K562 (cell line): ENCODE results near the gene YBX2. TPM values are rescaled to one million over a fixed set of nuclear protein-coding genes. Genes with fewer than 3 reads are reported as not detected.

Experiments used
- ATAC-seq: fragments of 200-7000 bp; cut with Tn5 transposase; 3 replicates; pipeline ENCODE4 v1.9.1; 2020; ENCODE audit warnings: moderate library complexity
- BruUV-seq: library from RNA; stranded (reverse); fragments of 400-500 nt; replicated peaks from 2 replicates; lab custom pipeline; 2021; lab: Mats Ljungman, UMichigan
- CTCF ChIA-PET: fragments of 300-600 bp; formaldehyde crosslinking; extraction: SDS; loops from one replicate; lab custom pipeline; 2021; ENCODE audit warnings: low intra/inter-chr PET ratio; lab: Yijun Ruan, JAX
- POLR2A ChIA-PET: fragments of 300-600, 350-650 bp; sonication (Branson Sonifier 250); formaldehyde crosslinking; extraction: SDS; loops from one replicate; lab custom pipeline; 2021; ENCODE audit warnings: antibody characterized with exemption, inconsistent platforms; lab: Yijun Ruan, JAX
- DNase-seq, 4 experiments: peaks; one replicate each; pipeline versions ENCODE4 v3.0.0 to v3.0.0-alpha.2; 2011 to 2018; ENCODE audit warnings: low spot score in 3 of 4, mixed read lengths in 3 of 4; ENCODE audit errors: extremely low read depth in 1 of 4
- FAIRE-seq: peaks from 2 replicates; lab custom pipeline; 2011; peaks lifted over from hg19 to GRCh38; lab: Jason Lieb, UNC
- H2AFZ ChIP-seq: 2 replicates; pipeline ENCODE4 v1.6.0; 2011; ENCODE audit warnings: low read depth, low read length, control low read depth, inconsistent platforms
- H3K27ac ChIP-seq: fragments of 200-600 bp; 3 replicates; pipeline ENCODE4 v1.8.0; 2011; ENCODE audit warnings: low read depth, mild to moderate bottlenecking, control low read depth, inconsistent platforms, low read length, moderate library complexity, mixed read lengths; ENCODE audit errors: extremely low read depth
- H3K27me3 ChIP-seq, 2 experiments: fragments of 300-600 bp in 1 of 2; 2 replicates in 1 of 2; 3 replicates in 1 of 2; pipeline versions ENCODE4 v1.6.0 to v1.8.0; 2011; ENCODE audit warnings: inconsistent platforms in 2 of 2, low read length in 2 of 2, mild to moderate bottlenecking in 1 of 2, mixed read lengths in 1 of 2, moderate library complexity in 1 of 2; ENCODE audit not compliant: control insufficient read depth in 2 of 2, insufficient read depth in 2 of 2
- H3K36me3 ChIP-seq: fragments of 300-600 bp; 3 replicates; pipeline ENCODE4 v1.8.0; 2011; ENCODE audit warnings: mild to moderate bottlenecking, low read length, inconsistent platforms; ENCODE audit not compliant: control insufficient read depth, insufficient read depth
- H3K4me1 ChIP-seq, 2 experiments: fragments of 200-600 bp in 1 of 2; replicated peaks in 1 of 2; 2 replicates in 1 of 2; 3 replicates in 1 of 2; pipeline versions ENCODE4 v1.5.1 to v1.8.0; 2011; ENCODE audit warnings: inconsistent platforms in 2 of 2, low read length in 2 of 2, mild to moderate bottlenecking in 1 of 2, mixed read lengths in 1 of 2, moderate library complexity in 1 of 2; ENCODE audit not compliant: control insufficient read depth in 2 of 2, insufficient read depth in 2 of 2
- H3K4me2 ChIP-seq: 2 replicates; pipeline ENCODE4 v1.6.1; 2011; ENCODE audit warnings: low read length, control low read depth, inconsistent platforms, mixed read lengths; ENCODE audit not compliant: insufficient read depth
- H3K4me3 ChIP-seq: fragments of 200-600 bp; sonication (generic), shearing (Covaris generic); 2 replicates; pipeline ENCODE4 v1.5.1; 2016; ENCODE audit warnings: control low read depth, inconsistent platforms
- H3K79me2 ChIP-seq: fragments of 200-600 bp; 3 replicates; pipeline ENCODE4 v1.8.0; 2011; ENCODE audit warnings: low read length, inconsistent platforms; ENCODE audit not compliant: control insufficient read depth, insufficient read depth
- H3K9ac ChIP-seq, 2 experiments: 2 replicates each; pipeline versions ENCODE4 v1.6.0 to v1.6.1; 2011; ENCODE audit warnings: low read depth in 2 of 2, low read length in 2 of 2, control low read depth in 1 of 2, inconsistent platforms in 1 of 2, mild to moderate bottlenecking in 1 of 2, mixed read lengths in 1 of 2; ENCODE audit not compliant: insufficient read depth in 1 of 2
- H3K9me1 ChIP-seq: one replicate; pipeline ENCODE4 v1.6.0; 2011; ENCODE audit warnings: inconsistent platforms, mild to moderate bottlenecking, low read length, moderate library complexity; ENCODE audit not compliant: control insufficient read depth, insufficient read depth
- H3K9me3 ChIP-seq: replicated peaks from 2 replicates; pipeline ENCODE4 v1.5.1; 2011; ENCODE audit warnings: low read depth, low read length, inconsistent platforms; ENCODE audit not compliant: control insufficient read depth, insufficient read depth
- H4K20me1 ChIP-seq: replicated peaks from 2 replicates; pipeline ENCODE4 v1.6.1; 2011; ENCODE audit warnings: low read length, inconsistent platforms, mixed read lengths; ENCODE audit not compliant: control insufficient read depth, insufficient read depth
- ARID2 ChIP-seq: fragments of 450-650 bp; IDR thresholded peaks from 2 replicates; pipeline ENCODE4 v1.6.1; 2017; ENCODE audit warnings: antibody characterized with exemption, mild to moderate bottlenecking
- CREBBP ChIP-seq: IDR thresholded peaks from one replicate; pipeline ENCODE4 v1.6.1; 2012; ENCODE audit warnings: low read depth, mild to moderate bottlenecking, control low read depth, inconsistent platforms, low read length
- MTF1 ChIP-seq: fragments of 250-450 bp; sonication (Bioruptor Pico); IDR thresholded peaks from 2 replicates; pipeline ENCODE4 v1.9.0; 2021; ENCODE audit warnings: moderate library complexity, mild to moderate bottlenecking, inconsistent platforms, borderline replicate concordance
- MYBL2 ChIP-seq, 2 experiments: fragments of 450-650 bp in 1 of 2; sonication (generic) in 1 of 2; formaldehyde crosslinking in 1 of 2; IDR thresholded peaks; 2 replicates each; pipeline versions ENCODE4 v1.6.1 to v1.8.1; 2017 to 2022; ENCODE audit warnings: borderline replicate concordance in 1 of 2, inconsistent platforms in 1 of 2, low read depth in 1 of 2, mild to moderate bottlenecking in 1 of 2, missing genetic modification reagents in 1 of 2, moderate library complexity in 1 of 2
- PCBP1 ChIP-seq: fragments of 200-400 bp; formaldehyde crosslinking; IDR thresholded peaks from 2 replicates; pipeline ENCODE4 v1.6.1; 2018; ENCODE audit warnings: mild to moderate bottlenecking, low read depth, low read length; ENCODE audit not compliant: poor library complexity, severe bottlenecking
- PHF8 ChIP-seq: fragments of 200-600 bp; sonication (generic); IDR thresholded peaks from 2 replicates; pipeline ENCODE4 v1.6.1; 2012; ENCODE audit warnings: mixed run types, mild to moderate bottlenecking, inconsistent platforms, low read length, moderate library complexity, borderline replicate concordance
- PRMT5 ChIP-seq: sonication (generic); formaldehyde crosslinking; IDR thresholded peaks from 2 replicates; pipeline ENCODE4 v1.5.0; 2020; ENCODE audit warnings: missing genetic modification reagents
- RHOXF2B ChIP-seq: fragments of 250-450 bp; sonication (Bioruptor Pico); conservative IDR thresholded peaks from 2 replicates; pipeline ENCODE4 v1.5.1; 2021
- SMARCC2 ChIP-seq: fragments of 450-650 bp; IDR thresholded peaks from 2 replicates; pipeline ENCODE4 v1.6.1; 2017; ENCODE audit warnings: antibody characterized with exemption, moderate library complexity, mild to moderate bottlenecking, low read depth
- SPI1 ChIP-seq: IDR thresholded peaks from 2 replicates; pipeline ENCODE4 v1.6.1; 2011; ENCODE audit warnings: low read depth, low read length, control low read depth, borderline replicate concordance
- USF2 ChIP-seq: sonication (generic); formaldehyde crosslinking; IDR thresholded peaks from 2 replicates; pipeline ENCODE4 v1.5.0; 2020; ENCODE audit warnings: missing genetic modification reagents
- ZKSCAN1 ChIP-seq: fragments of 150-350 bp; IDR thresholded peaks from 2 replicates; pipeline ENCODE4 v1.6.1; 2016; ENCODE audit warnings: low read depth, low read length
- ZNF740 ChIP-seq, 3 experiments: fragments of 200-800 bp in 1 of 3; sonication (Bioruptor generic) in 1 of 3; sonication (generic) in 1 of 3; formaldehyde crosslinking in 1 of 3; IDR thresholded peaks; 2 replicates each; pipeline versions ENCODE4 v1.6.1 to v1.8.0; 2016 to 2022; ENCODE audit warnings: mild to moderate bottlenecking in 2 of 3, missing compliant biosample characterization in 2 of 3, missing genetic modification characterization in 2 of 3, missing genetic modification reagents in 1 of 3
- WGBS: fragments of 100-300 bp; shearing (Covaris generic); methylation state at CpG from one replicate; pipeline ENCODE4 v1.1.6; 2016; ENCODE audit warnings: low coverage, mixed read lengths; ENCODE audit not compliant: insufficient coverage; ENCODE audit errors: missing lambda C conversion rate; 5-methylcytosine and 5-hydroxymethylcytosine counted together
- in situ Hi-C: fragments of 300-500 bp; cut with MboI; formaldehyde crosslinking; loops from 4 replicates; pipeline ENCODE4 v1.15.0; 2018; ENCODE audit warnings: inconsistent platforms, mixed read lengths
- intact Hi-C: fragments of 100-400 bp; cut with micrococcal nuclease; formaldehyde crosslinking; loops from 2 replicates; pipeline ENCODE4 v1.14.2; 2022
- polyA plus RNA-seq, 8 experiments: library from polyadenylated mRNA; depleted of rRNA in 4 of 8; stranded (reverse) in 5 of 8; unstranded in 3 of 8; fragments of >200 nt; fragmentation: Nextera tagmentation in 2 of 8; fragmentation: Illumina TruSeq in 1 of 8; extraction: Ambion mirVana in 2 of 8; extraction: Trizol in 1 of 8; gene quantifications; 2 replicates each; pipeline versions ENCODE4 v1.2.1 to v1.2.3, GENCODE V29; 2011 to 2014; ENCODE audit warnings: inconsistent platforms in 1 of 8, missing spikeins in 1 of 8
- total RNA-seq, 7 experiments: library from RNA; depleted of rRNA in 6 of 7; stranded (reverse); fragments of >200 nt in 6 of 7; fragmentation: Illumina TruSeq in 2 of 7; extraction: Trizol in 2 of 7; gene quantifications; 2 replicates each; pipeline versions ENCODE4 v1.2.1 to v1.2.3, GENCODE V29; 2011 to 2021; ENCODE audit warnings: low replicate concordance in 1 of 7
- TF ChIP-seq, protein P1 (sequence below): conservative IDR thresholded peaks from 2 replicates; pipeline ENCODE4 v1.6.1; 2011; ENCODE audit warnings: low read depth, mild to moderate bottlenecking, low read length; ENCODE audit not compliant: control insufficient read depth
- TF ChIP-seq, protein P2 (sequence below): sonication (generic); formaldehyde crosslinking; IDR thresholded peaks from 2 replicates; pipeline ENCODE4 v1.4.0; 2020; ENCODE audit warnings: mild to moderate bottlenecking, missing genetic modification reagents

Gene YBX2
- total and polyA plus RNA-seq, 9 of the 15 experiments (the other 6 are each of a cell fraction or from before 2014, with no cell fraction given), result 0.03 to 0.59 (median 0.27) TPM; not detected in 6

GRCh38 chr17:7242717-7243452 is 51.6 kb downstream of the YBX2 start:
- peak; percentile 70 to 95 (median 79) for DNase-seq
- Histone ChIP-seq H3K4me1 (peaks cover 17 to 22% of the 10 kb centered on the region in 2 experiments; a peak in 4 of 5 replicates), H3K36me3 (peaks cover 53% of the 10 kb centered on the region), H4K20me1 (no peaks in the 10 kb centered on the region), H3K79me2 (peaks cover 48% of the 10 kb centered on the region), H3K4me3 (peak overlapping the region; percentile 68), H3K27me3 (no peaks in the 10 kb centered on the region), H3K9me3 (no peaks in the 10 kb centered on the region), H3K27ac (peak overlapping the region; percentile 98), H3K4me2 (peak overlapping the region; percentile 90), H3K9ac (peak overlapping the region; percentile 80 to 97), H3K9me1 (no peaks in the 10 kb centered on the region), H2AFZ (peak overlapping the region; percentile 91)
- WGBS, result 6% methylated on average over 37 of the region's 49 CpGs
- peak; percentile 95 for FAIRE-seq
- no TSS peak for BruUV-seq
- ATAC-seq, result peak; percentile 62
- CTCF ChIA-PET, result no interaction called here
- intact Hi-C loops, result no loop called here
- in situ Hi-C loops, result no loop called here
- POLR2A ChIA-PET, result interaction anchor here (0.7 to 3.6 kb wide), 9 partner anchors 8 to 443 kb away, joined by 3 to 16 read pairs (median 4); partner anchors contain the start of genes ACADVL, CTDNEP1, DLG4 and DVL2
- peak; percentile 58; the same call in 1 of the 2 replicates for TF ChIP-seq ZNF740 (CRISPR knock-in tag; IDR thresholded peaks at IDR 0.05)
- no peak; a peak in 1 of 4 replicates for TF ChIP-seq ZNF740 (tag; IDR thresholded peaks at IDR 0.05)
- no peak for TF ChIP-seq SMARCC2
- no peak for TF ChIP-seq ARID2
- TF ChIP-seq MYBL2 (IDR thresholded peaks at IDR 0.05; ENCODE audit: low read depth), result peak; percentile 54
- no peak for TF ChIP-seq MYBL2 (CRISPR knock-in tag; IDR thresholded peaks at IDR 0.05; ENCODE audit: borderline replicate concordance)
- TF ChIP-seq ZKSCAN1, result no peak
- TF ChIP-seq PRMT5 (CRISPR knock-in tag), result no peak
- TF ChIP-seq MTF1 (CRISPR knock-in tag), result no peak
- TF ChIP-seq RHOXF2B (CRISPR knock-in tag), result no peak
- TF ChIP-seq USF2 (CRISPR knock-in tag), result peak; percentile 98
- no peak for TF ChIP-seq SPI1
- TF ChIP-seq, protein P1, sequence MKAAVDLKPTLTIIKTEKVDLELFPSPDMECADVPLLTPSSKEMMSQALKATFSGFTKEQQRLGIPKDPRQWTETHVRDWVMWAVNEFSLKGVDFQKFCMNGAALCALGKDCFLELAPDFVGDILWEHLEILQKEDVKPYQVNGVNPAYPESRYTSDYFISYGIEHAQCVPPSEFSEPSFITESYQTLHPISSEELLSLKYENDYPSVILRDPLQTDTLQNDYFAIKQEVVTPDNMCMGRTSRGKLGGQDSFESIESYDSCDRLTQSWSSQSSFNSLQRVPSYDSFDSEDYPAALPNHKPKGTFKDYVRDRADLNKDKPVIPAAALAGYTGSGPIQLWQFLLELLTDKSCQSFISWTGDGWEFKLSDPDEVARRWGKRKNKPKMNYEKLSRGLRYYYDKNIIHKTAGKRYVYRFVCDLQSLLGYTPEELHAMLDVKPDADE, result 0 out of 2 replicates have a peak, but pooled peaks have one; percentile 63
- TF ChIP-seq CREBBP, result no peak
- TF ChIP-seq PHF8, result no peak
- TF ChIP-seq PCBP1, result no peak
- TF ChIP-seq, protein P2, sequence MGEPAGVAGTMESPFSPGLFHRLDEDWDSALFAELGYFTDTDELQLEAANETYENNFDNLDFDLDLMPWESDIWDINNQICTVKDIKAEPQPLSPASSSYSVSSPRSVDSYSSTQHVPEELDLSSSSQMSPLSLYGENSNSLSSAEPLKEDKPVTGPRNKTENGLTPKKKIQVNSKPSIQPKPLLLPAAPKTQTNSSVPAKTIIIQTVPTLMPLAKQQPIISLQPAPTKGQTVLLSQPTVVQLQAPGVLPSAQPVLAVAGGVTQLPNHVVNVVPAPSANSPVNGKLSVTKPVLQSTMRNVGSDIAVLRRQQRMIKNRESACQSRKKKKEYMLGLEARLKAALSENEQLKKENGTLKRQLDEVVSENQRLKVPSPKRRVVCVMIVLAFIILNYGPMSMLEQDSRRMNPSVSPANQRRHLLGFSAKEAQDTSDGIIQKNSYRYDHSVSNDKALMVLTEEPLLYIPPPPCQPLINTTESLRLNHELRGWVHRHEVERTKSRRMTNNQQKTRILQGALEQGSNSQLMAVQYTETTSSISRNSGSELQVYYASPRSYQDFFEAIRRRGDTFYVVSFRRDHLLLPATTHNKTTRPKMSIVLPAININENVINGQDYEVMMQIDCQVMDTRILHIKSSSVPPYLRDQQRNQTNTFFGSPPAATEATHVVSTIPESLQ (CRISPR knock-in tag), result no peak
